Spleen (tissue), 11 donors: ENCODE results near the gene SNAP47. TPM values are rescaled to one million over a fixed set of nuclear protein-coding genes. Genes with fewer than 3 reads are reported as not detected.

Experiments used
- DNase-seq: peaks from one replicate; pipeline ENCODE4 v3.0.0-alpha.2; 2020
- H3K27ac ChIP-seq, 8 donors: fragments of 200-600 bp; sonication (generic) in 7 of 8; 1 replicate in 4 of 8; 2 replicates in 4 of 8; pipeline versions ENCODE4 v1.5.0 to v1.8.0; 2016 to 2021; ENCODE audit warnings: inconsistent platforms in 4 of 8, mild to moderate bottlenecking in 4 of 8, moderate library complexity in 1 of 8
- H3K27me3 ChIP-seq, 7 donors: fragments of 200-600 bp; sonication (generic) in 6 of 7; replicated peaks in 1 of 7; 1 replicate in 4 of 7; 2 replicates in 3 of 7; pipeline versions ENCODE4 v1.5.0 to v1.8.0; 2016 to 2021; ENCODE audit warnings: inconsistent platforms in 3 of 7, mild to moderate bottlenecking in 1 of 7
- H3K36me3 ChIP-seq, 6 donors: fragments of 200-600 bp; sonication (generic) in 5 of 6; 1 replicate in 4 of 6; 2 replicates in 2 of 6; pipeline versions ENCODE4 v1.5.0 to v1.8.0; 2016 to 2021; ENCODE audit warnings: inconsistent platforms in 2 of 6
- H3K4me1 ChIP-seq, 6 donors: fragments of 200-600 bp; sonication (generic) in 5 of 6; 1 replicate in 3 of 6; 2 replicates in 3 of 6; pipeline versions ENCODE4 v1.5.0 to v1.8.0; 2016 to 2021; ENCODE audit warnings: inconsistent platforms in 3 of 6
- H3K4me3 ChIP-seq, 8 donors: fragments of 200-600 bp; sonication (generic) in 7 of 8; 1 replicate in 4 of 8; 2 replicates in 4 of 8; pipeline versions ENCODE4 v1.5.0 to v1.8.0; 2016 to 2021; ENCODE audit warnings: inconsistent platforms in 4 of 8, mild to moderate bottlenecking in 4 of 8, moderate library complexity in 2 of 8
- H3K9me3 ChIP-seq, 8 donors: fragments of 200-600 bp; sonication (generic) in 7 of 8; 1 replicate in 4 of 8; 2 replicates in 4 of 8; pipeline versions ENCODE4 v1.5.0 to v1.8.0; 2016 to 2021; ENCODE audit warnings: inconsistent platforms in 4 of 8
- POLR2A ChIP-seq, 3 donors: fragments of 450-650 bp; IDR thresholded peaks; one replicate each; pipeline ENCODE4 v1.5.1; 2017; ENCODE audit warnings: antibody characterized with exemption in 3 of 3, mild to moderate bottlenecking in 1 of 3
- POLR2AphosphoS5 ChIP-seq, 3 donors: sonication (generic); formaldehyde crosslinking; IDR thresholded peaks; one replicate each; pipeline ENCODE4 v1.5.1; 2017; ENCODE audit warnings: antibody characterized with exemption in 3 of 3
- WGBS, 5 donors: extraction: QIAGEN DNeasy Blood & Tissue Kit in 3 of 5; methylation state at CpG; one replicate each; pipeline versions ENCODE4 v1.1.5 to v1.1.7; 2013 to 2018; 5-methylcytosine and 5-hydroxymethylcytosine counted together
- intact Hi-C: fragments of 100-400 bp; cut with DNase I; formaldehyde crosslinking; loops from one replicate; pipeline ENCODE4 v1.15.0; 2023; ENCODE audit warnings: low total_unique reads
- polyA plus RNA-seq, 3 donors: library from polyadenylated mRNA; stranded (reverse); fragments of 200-250 nt; gene quantifications; one replicate each; pipeline ENCODE4 v1.2.1, GENCODE V29; 2013
- total RNA-seq, 7 donors: library from RNA; depleted of rRNA in 3 of 7; stranded (reverse); fragments of >200 nt in 3 of 7; fragmentation: NEBNext Ultra II Directional in 4 of 7; extraction: Animal tissue kit (Norgen Biotek cat#: 25700) in 4 of 7; gene quantifications; one replicate each; pipeline versions ENCODE4 v1.1.0 to v1.2.1, GENCODE V29; 2016 to 2021
- TF ChIP-seq, protein P1 (sequence below), 11 experiments: fragments of 200-600 bp in 7 of 11; fragments of 450-650 bp in 4 of 11; sonication (generic) in 4 of 11; IDR thresholded peaks in 8 of 11; conservative IDR thresholded peaks in 3 of 11; 1 replicate in 7 of 11; 2 replicates in 4 of 11; pipeline versions ENCODE4 v1.4.0 to v1.8.0; 2016 to 2021; ENCODE audit warnings: antibody characterized with exemption in 11 of 11, inconsistent platforms in 4 of 11, mild to moderate bottlenecking in 1 of 11
- donor health status: healthy with polysubstance abuse.
- donor health status: DM: no; HTN: no; CAD: no; lungs with moderate emphysema.
- donor health status: DM: no; HTN: no; CAD: no.
- donor health status: Bipolar disorder and iron deficiency.
- donor health status: healthy.
- donor health status: DM: no; HTN: no; CAD: no.
- donor health status: DM: yes; HTN: yes; CAD: no.

The SNAP47 gene
- total and polyA plus RNA-seq, 10 donors, result 10.0 to 42.7 (median 22.1) TPM

DNA sequence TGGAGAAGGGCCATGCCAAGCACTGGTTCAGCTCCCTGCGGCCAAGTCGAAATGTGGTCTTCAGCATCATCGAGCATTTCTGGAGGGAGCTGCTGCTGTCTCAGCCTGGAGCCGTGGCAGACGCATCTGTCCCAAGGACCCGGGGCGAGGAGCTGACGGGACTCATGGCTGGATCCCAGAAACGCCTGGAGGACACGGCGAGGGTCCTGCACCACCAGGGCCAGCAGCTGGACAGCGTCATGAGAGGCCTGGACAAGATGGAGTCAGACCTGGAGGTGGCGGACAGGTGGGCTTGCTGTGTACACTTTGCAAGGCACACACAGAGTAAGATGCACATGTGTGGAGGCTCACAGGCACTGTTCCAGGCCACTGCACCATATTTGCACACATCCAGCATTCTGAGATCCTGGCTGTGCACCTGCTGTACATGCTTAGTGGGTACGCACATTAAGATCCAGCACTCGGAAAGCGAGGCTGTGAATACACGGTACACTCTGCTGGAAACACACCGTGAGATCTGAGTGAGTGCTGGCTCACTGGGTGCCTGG is 12.8 kb downstream of the SNAP47 start:
- intact Hi-C loops, result no loop called here

DNA sequence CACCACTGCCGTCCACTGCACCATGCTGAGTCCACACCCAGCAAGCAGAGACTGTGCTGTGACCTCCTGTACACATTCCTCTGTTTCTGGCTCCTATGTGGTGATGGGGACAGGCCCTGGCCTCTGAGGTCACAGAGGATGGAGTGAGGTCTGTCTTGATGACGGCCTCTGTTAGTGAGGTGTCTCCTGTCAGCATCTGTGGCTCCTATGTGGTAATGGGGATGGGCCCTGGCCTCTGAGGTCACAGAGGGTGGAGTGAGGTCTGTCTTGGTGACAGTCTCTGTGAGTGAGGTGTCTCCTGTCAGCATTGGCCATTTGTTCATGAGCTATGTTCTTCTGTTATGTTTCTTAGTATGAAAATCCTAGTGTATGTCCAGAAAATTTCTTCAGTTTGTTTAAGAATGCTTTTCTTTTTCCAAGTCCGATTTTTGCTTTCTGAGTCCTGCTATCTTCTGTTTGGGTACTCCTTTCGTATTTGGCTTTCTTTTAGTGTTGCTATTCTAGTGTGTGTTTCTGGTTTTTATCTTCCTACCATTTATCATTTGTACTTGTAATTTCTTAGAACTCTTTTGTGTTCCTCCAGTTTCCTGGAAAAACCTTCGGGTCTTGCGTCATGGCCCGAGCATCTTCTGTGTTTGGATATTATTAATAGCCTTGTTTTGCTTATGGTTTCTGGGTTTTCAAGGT is 13.4 kb downstream of the SNAP47 start:
- intact Hi-C loops, result no loop called here
- Histone ChIP-seq H3K9me3 (no peaks in the 10 kb centered on the region), H3K27ac (peak overlapping the region in 2 of 8 donors; percentile 14 to 28)

More for the DNA sequence above, 12.8 kb downstream of the SNAP47 start:
- no peak for DNase-seq
- H3K27ac ChIP-seq, result peak overlapping the region in 1 of 8 donors; percentile 14
- no peaks in the 10 kb centered on the region for H3K9me3 ChIP-seq
- peaks cover 0 to 46% (median 8%) of the 10 kb centered on the region in 6 donors for H3K4me1 ChIP-seq
- no peaks in the 10 kb centered on the region for H3K27me3 ChIP-seq
- 94 to 97% (median 95%) methylated on average over 18 of the region's 18 CpGs for WGBS, 5 donors
- no peak overlapping the region for H3K4me3 ChIP-seq
- TF ChIP-seq, protein P1, sequence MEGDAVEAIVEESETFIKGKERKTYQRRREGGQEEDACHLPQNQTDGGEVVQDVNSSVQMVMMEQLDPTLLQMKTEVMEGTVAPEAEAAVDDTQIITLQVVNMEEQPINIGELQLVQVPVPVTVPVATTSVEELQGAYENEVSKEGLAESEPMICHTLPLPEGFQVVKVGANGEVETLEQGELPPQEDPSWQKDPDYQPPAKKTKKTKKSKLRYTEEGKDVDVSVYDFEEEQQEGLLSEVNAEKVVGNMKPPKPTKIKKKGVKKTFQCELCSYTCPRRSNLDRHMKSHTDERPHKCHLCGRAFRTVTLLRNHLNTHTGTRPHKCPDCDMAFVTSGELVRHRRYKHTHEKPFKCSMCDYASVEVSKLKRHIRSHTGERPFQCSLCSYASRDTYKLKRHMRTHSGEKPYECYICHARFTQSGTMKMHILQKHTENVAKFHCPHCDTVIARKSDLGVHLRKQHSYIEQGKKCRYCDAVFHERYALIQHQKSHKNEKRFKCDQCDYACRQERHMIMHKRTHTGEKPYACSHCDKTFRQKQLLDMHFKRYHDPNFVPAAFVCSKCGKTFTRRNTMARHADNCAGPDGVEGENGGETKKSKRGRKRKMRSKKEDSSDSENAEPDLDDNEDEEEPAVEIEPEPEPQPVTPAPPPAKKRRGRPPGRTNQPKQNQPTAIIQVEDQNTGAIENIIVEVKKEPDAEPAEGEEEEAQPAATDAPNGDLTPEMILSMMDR (IDR thresholded peaks at IDR 0.05 in 8 of 11, conservative IDR thresholded peaks at IDR 0.05 in 3 of 11), result no peak
- TF ChIP-seq POLR2A (IDR thresholded peaks at IDR 0.05) (no peak), POLR2AphosphoS5 (IDR thresholded peaks at IDR 0.05) (no peak)
- peaks cover 0 to 76% (median 27%) of the 10 kb centered on the region in 6 donors for H3K36me3 ChIP-seq

DNA sequence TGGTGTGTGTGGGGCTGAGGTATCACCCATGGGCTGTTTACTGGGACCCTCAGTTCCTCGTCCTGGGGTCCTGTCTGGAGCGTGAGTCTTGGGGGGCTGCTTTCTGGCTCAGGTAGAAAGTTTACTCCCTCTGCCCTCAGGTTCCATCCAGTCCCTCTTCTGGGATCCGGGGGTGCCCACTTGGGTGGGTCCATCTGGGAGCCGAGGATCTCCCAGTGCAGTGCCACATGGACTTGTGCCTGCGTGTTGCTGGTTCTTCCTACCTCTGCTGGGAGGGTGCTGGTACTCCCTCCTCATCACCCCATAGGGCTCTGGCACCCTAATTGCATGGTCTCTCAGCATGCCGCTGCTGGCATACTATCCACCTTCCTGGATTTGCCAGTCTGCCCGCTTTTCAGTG is 14.0 kb downstream of the SNAP47 start:
- Histone ChIP-seq H3K4me3 (no peak overlapping the region), H3K27me3 (no peaks in the 10 kb centered on the region), H3K4me1 (peaks cover 0 to 56% (median 15%) of the 10 kb centered on the region in 6 donors), H3K36me3 (peaks cover 0 to 79% (median 27%) of the 10 kb centered on the region in 6 donors), H3K27ac (peak overlapping the region in 1 of 8 donors; percentile 28), H3K9me3 (no peaks in the 10 kb centered on the region)
- 86 to 93% (median 91%) methylated on average over 7 of the region's 7 CpGs for WGBS, 5 donors
- intact Hi-C loops, result no loop called here
- TF ChIP-seq, protein P1 (IDR thresholded peaks at IDR 0.05 in 8 of 11, conservative IDR thresholded peaks at IDR 0.05 in 3 of 11), result no peak
- TF ChIP-seq POLR2AphosphoS5 (IDR thresholded peaks at IDR 0.05) (no peak), POLR2A (IDR thresholded peaks at IDR 0.05) (no peak)
- DNase-seq, result no peak

More for the DNA sequence above, 13.4 kb downstream of the SNAP47 start:
- no peaks in the 10 kb centered on the region for H3K27me3 ChIP-seq
- DNase-seq, result no peak
- H3K36me3 ChIP-seq, result peaks cover 0 to 76% (median 27%) of the 10 kb centered on the region in 6 donors
- TF ChIP-seq POLR2AphosphoS5 (IDR thresholded peaks at IDR 0.05) (no peak), POLR2A (IDR thresholded peaks at IDR 0.05) (no peak)
- TF ChIP-seq, protein P1 (IDR thresholded peaks at IDR 0.05 in 8 of 11, conservative IDR thresholded peaks at IDR 0.05 in 3 of 11), result no peak
- peaks cover 0 to 53% (median 11%) of the 10 kb centered on the region in 6 donors for H3K4me1 ChIP-seq
- no peak overlapping the region for H3K4me3 ChIP-seq
- WGBS, 5 donors, result 70 to 80% (median 77%) methylated on average over 5 to 7 of the region's 7 CpGs
